HCT116 (cell line): ENCODE measurements around the gene HOMER2. TPM values are rescaled to one million over a fixed set of nuclear protein-coding genes. Genes with fewer than 3 reads are reported as not detected.

ENCODE experiments used
- ATAC-seq: fragments of 200-7000 bp; cut with Tn5 transposase; 2 replicates; pipeline ENCODE4 v1.9.1; 2020; ENCODE audit warnings: mild to moderate bottlenecking, moderate library complexity
- BruUV-seq: library from RNA; stranded (reverse); fragments of 400-500 nt; replicated peaks from 2 replicates; lab custom pipeline; 2021; lab: Mats Ljungman, UMichigan
- CTCF ChIA-PET: fragments of 300-600 bp; sonication (Branson Sonifier 250); formaldehyde crosslinking; loops from one replicate; lab custom pipeline; 2021; ENCODE audit warnings: antibody characterized with exemption; lab: Charles Lee
- POLR2A ChIA-PET: fragments of 300-600, 350-600 bp; sonication (Branson Sonifier 250); formaldehyde crosslinking; loops from one replicate; lab custom pipeline; 2021; ENCODE audit warnings: antibody characterized with exemption; lab: Charles Lee
- RAD21 ChIA-PET, 2 experiments: fragments of 300-600 bp; sonication (Branson Sonifier 250); formaldehyde crosslinking; loops; one replicate each; lab custom pipeline; 2023; ENCODE audit warnings: low total read pairs in 2 of 2; ENCODE audit not compliant: uncharacterized antibody in 2 of 2, unreplicated experiment in 2 of 2, low non-redundant PET in 1 of 2; lab: Charles Lee
- DNase-seq: peaks from one replicate; pipeline ENCODE4 v3.0.0-alpha.2; 2010; ENCODE audit warnings: low read depth, low spot score
- H2AFZ ChIP-seq: fragments of 200-600 bp; shearing (Covaris generic), sonication (generic); 2 replicates; pipeline ENCODE4 v1.6.1; 2017; ENCODE audit warnings: low read depth, mixed run types, mixed read lengths, antibody characterized with exemption, low read length; ENCODE audit not compliant: poor library complexity, severe bottlenecking
- H3K27ac ChIP-seq: 2 replicates; pipeline ENCODE4 v1.5.1; 2012; ENCODE audit warnings: low read depth, low read length
- H3K27me3 ChIP-seq: fragments of 200-600 bp; sonication (generic); 2 replicates; pipeline ENCODE4 v1.6.1; 2016; ENCODE audit warnings: mixed run types, low read length, mixed read lengths; ENCODE audit not compliant: insufficient read depth
- H3K36me3 ChIP-seq, 2 experiments: fragments of 200-500 bp in 1 of 2; fragments of 200-600 bp in 1 of 2; sonication (Bioruptor generic) in 1 of 2; sonication (generic) in 1 of 2; 2 replicates each; pipeline versions ENCODE4 v1.5.1 to v1.6.1; 2014 to 2016; ENCODE audit warnings: low read length in 2 of 2, inconsistent platforms in 1 of 2, mixed read lengths in 1 of 2, mixed run types in 1 of 2; ENCODE audit not compliant: insufficient read depth in 2 of 2, control insufficient read depth in 1 of 2
- H3K4me1 ChIP-seq, 2 experiments: fragments of 200-600 bp in 1 of 2; sonication (generic) in 1 of 2; 2 replicates each; pipeline versions ENCODE4 v1.5.1 to v1.6.1; 2012 to 2017; ENCODE audit warnings: low read length in 2 of 2, inconsistent platforms in 1 of 2, mild to moderate bottlenecking in 1 of 2, mixed read lengths in 1 of 2, mixed run types in 1 of 2, moderate library complexity in 1 of 2; ENCODE audit not compliant: insufficient read depth in 2 of 2, control insufficient read depth in 1 of 2
- H3K4me2 ChIP-seq: fragments of 200-600 bp; sonication (generic); 2 replicates; pipeline ENCODE4 v1.6.1; 2017; ENCODE audit warnings: mixed run types, low read length, mixed read lengths
- H3K4me3 ChIP-seq, 2 experiments: fragments of 200-600 bp in 1 of 2; sonication (generic) in 1 of 2; replicated peaks in 1 of 2; 2 replicates each; pipeline ENCODE4 v1.5.1; 2011 to 2016; ENCODE audit warnings: low read length in 2 of 2, control low read depth in 1 of 2, low read depth in 1 of 2, mild to moderate bottlenecking in 1 of 2, mixed read lengths in 1 of 2, mixed run types in 1 of 2
- H3K79me2 ChIP-seq: fragments of 200-600 bp; sonication (generic); 2 replicates; pipeline ENCODE4 v1.6.1; 2017; ENCODE audit warnings: mild to moderate bottlenecking, mixed run types, low read length, moderate library complexity, mixed read lengths; ENCODE audit not compliant: insufficient read depth
- H3K9ac ChIP-seq: fragments of 200-600 bp; sonication (generic); 2 replicates; pipeline ENCODE4 v1.6.1; 2016; ENCODE audit warnings: low read length, mixed read lengths
- H3K9me2 ChIP-seq: fragments of 200-600 bp; sonication (generic), shearing (Covaris generic); 2 replicates; pipeline ENCODE4 v1.6.1; 2017; ENCODE audit warnings: mixed run types, mild to moderate bottlenecking, moderate library complexity; ENCODE audit not compliant: insufficient read depth
- H3K9me3 ChIP-seq, 2 experiments: fragments of 200-500 bp in 1 of 2; fragments of 200-600 bp in 1 of 2; sonication (Bioruptor generic) in 1 of 2; sonication (generic) in 1 of 2; 2 replicates each; pipeline ENCODE4 v1.6.1; 2014 to 2017; ENCODE audit warnings: low read length in 2 of 2, mixed read lengths in 2 of 2, inconsistent platforms in 1 of 2, low read depth in 1 of 2, mild to moderate bottlenecking in 1 of 2, mixed run types in 1 of 2, moderate library complexity in 1 of 2; ENCODE audit not compliant: control insufficient read depth in 1 of 2, insufficient read depth in 1 of 2
- H4K20me1 ChIP-seq: fragments of 200-600 bp; sonication (generic), shearing (Covaris generic); 2 replicates; pipeline ENCODE4 v1.6.1; 2017; ENCODE audit warnings: mixed run types, mild to moderate bottlenecking, moderate library complexity; ENCODE audit not compliant: insufficient read depth
- ATF3 ChIP-seq: IDR thresholded peaks from 2 replicates; pipeline ENCODE4 v1.6.1; 2012
- CEBPB ChIP-seq: IDR thresholded peaks from 2 replicates; pipeline ENCODE4 v1.6.1; 2012; ENCODE audit warnings: low read depth
- EZH2phosphoT487 ChIP-seq: fragments of 200-600 bp; IDR thresholded peaks from 2 replicates; pipeline ENCODE4 v1.6.1; 2018; ENCODE audit warnings: antibody characterized with exemption, borderline replicate concordance
- JUND ChIP-seq: IDR thresholded peaks from 2 replicates; pipeline ENCODE4 v1.6.1; 2012
- SP1 ChIP-seq: IDR thresholded peaks from 2 replicates; pipeline ENCODE4 v1.6.1; 2012; ENCODE audit warnings: low read depth
- TCF7L2 ChIP-seq: IDR thresholded peaks from 2 replicates; pipeline ENCODE4 v1.7.0; 2011; ENCODE audit warnings: borderline replicate concordance, inconsistent platforms; ENCODE audit not compliant: insufficient read depth, insufficient read length; ENCODE audit errors: extremely low read depth
- YY1 ChIP-seq: IDR thresholded peaks from 2 replicates; pipeline ENCODE4 v1.6.1; 2011; ENCODE audit warnings: low read length, low read depth, moderate library complexity, mild to moderate bottlenecking; ENCODE audit not compliant: insufficient replicate concordance; ENCODE audit errors: extremely low read depth
- ZNF274 ChIP-seq: fragments of 200-500 bp; sonication (Bioruptor generic); IDR thresholded peaks from 2 replicates; pipeline ENCODE4 v1.6.1; 2014; ENCODE audit warnings: mild to moderate bottlenecking, low read depth, low read length, inconsistent platforms
- intact Hi-C: fragments of 100-400 bp; cut with micrococcal nuclease; formaldehyde crosslinking; loops from 2 replicates; pipeline ENCODE4 v1.10.0; 2022
- total RNA-seq: library from RNA; stranded (reverse); gene quantifications from one replicate; pipeline ENCODE4 v1.2.1, GENCODE V29; 2021; ENCODE audit not compliant: unreplicated experiment
- TF ChIP-seq, protein P1 (sequence below): IDR thresholded peaks from 2 replicates; pipeline ENCODE4 v1.6.1; 2011; ENCODE audit warnings: mild to moderate bottlenecking, low read length, moderate library complexity; ENCODE audit not compliant: insufficient replicate concordance; ENCODE audit errors: extremely low read depth
- TF ChIP-seq, protein P2 (sequence below), 3 experiments: fragments of 200-600 bp in 1 of 3; sonication (generic) in 1 of 3; IDR thresholded peaks in 2 of 3; conservative IDR thresholded peaks in 1 of 3; 2 replicates each; pipeline ENCODE4 v1.5.1; 2012 to 2017; ENCODE audit warnings: low read depth in 2 of 3, low read length in 2 of 3, antibody characterized with exemption in 1 of 3, borderline replicate concordance in 1 of 3, control low read depth in 1 of 3, mild to moderate bottlenecking in 1 of 3, mixed read lengths in 1 of 3, mixed run types in 1 of 3, moderate library complexity in 1 of 3; ENCODE audit not compliant: insufficient read depth in 1 of 3

HOMER2 gene
- total RNA-seq, 1 experiment from 2014 or later: 3.9 TPM

GRCh38 chr15:82904574-82904973 lies 47.9 kb downstream of the HOMER2 start:
- intact Hi-C loops: no loop called here
- TF ChIP-seq ZNF274 (no peak), CEBPB (no peak)
- no peak overlapping the region for H3K9ac ChIP-seq
- RAD21 ChIA-PET: no interaction called here
- POLR2A ChIA-PET: no interaction called here
- DNase-seq (no peak), ATAC-seq (no peak)
- no peaks in the 10 kb centered on the region for H3K79me2 ChIP-seq
- CTCF ChIA-PET: no interaction called here
- no peaks in the 10 kb centered on the region for H3K36me3 ChIP-seq
- H3K27ac ChIP-seq: no peak overlapping the region
- no peaks in the 10 kb centered on the region for H3K27me3 ChIP-seq
- no peaks in the 10 kb centered on the region for H3K9me2 ChIP-seq
- H3K4me2 ChIP-seq: no peak overlapping the region
- no TSS peak for BruUV-seq
- H3K4me1 ChIP-seq: no peaks in the 10 kb centered on the region; a peak in 1 of 4 replicates
- peaks cover 4 to 8% of the 10 kb centered on the region in 2 experiments; a peak in 1 of 4 replicates for H3K9me3 ChIP-seq
- no peaks in the 10 kb centered on the region for H4K20me1 ChIP-seq
- H3K4me3 ChIP-seq: no peak overlapping the region
- no peak overlapping the region for H2AFZ ChIP-seq

- RAD21 ChIA-PET: no interaction called here
- Histone ChIP-seq H3K27ac (no peak overlapping the region), H3K9me3 (0 out of 4 replicates have a peak, but pooled peaks cover 0 to 2% of the 10 kb centered on the region in 2 experiments), H3K27me3 (no peaks in the 10 kb centered on the region), H3K4me3 (no peak overlapping the region), H3K9me2 (no peaks in the 10 kb centered on the region), H3K4me1 (no peaks in the 10 kb centered on the region), H3K79me2 (no peaks in the 10 kb centered on the region), H4K20me1 (no peaks in the 10 kb centered on the region), H3K9ac (no peak overlapping the region), H3K4me2 (no peak overlapping the region), H2AFZ (no peak overlapping the region), H3K36me3 (no peaks in the 10 kb centered on the region)
- intact Hi-C loops: no loop called here
- ATAC-seq (no peak), DNase-seq (no peak)
- no peak for TF ChIP-seq YY1
- TF ChIP-seq, protein P1, sequence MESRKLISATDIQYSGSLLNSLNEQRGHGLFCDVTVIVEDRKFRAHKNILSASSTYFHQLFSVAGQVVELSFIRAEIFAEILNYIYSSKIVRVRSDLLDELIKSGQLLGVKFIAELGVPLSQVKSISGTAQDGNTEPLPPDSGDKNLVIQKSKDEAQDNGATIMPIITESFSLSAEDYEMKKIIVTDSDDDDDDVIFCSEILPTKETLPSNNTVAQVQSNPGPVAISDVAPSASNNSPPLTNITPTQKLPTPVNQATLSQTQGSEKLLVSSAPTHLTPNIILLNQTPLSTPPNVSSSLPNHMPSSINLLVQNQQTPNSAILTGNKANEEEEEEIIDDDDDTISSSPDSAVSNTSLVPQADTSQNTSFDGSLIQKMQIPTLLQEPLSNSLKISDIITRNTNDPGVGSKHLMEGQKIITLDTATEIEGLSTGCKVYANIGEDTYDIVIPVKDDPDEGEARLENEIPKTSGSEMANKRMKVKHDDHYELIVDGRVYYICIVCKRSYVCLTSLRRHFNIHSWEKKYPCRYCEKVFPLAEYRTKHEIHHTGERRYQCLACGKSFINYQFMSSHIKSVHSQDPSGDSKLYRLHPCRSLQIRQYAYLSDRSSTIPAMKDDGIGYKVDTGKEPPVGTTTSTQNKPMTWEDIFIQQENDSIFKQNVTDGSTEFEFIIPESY: no peak
- no peak for TF ChIP-seq ATF3
- TF ChIP-seq EZH2phosphoT487: no peak
- TF ChIP-seq TCF7L2: no peak
- no peak for TF ChIP-seq SP1
- TF ChIP-seq, protein P2, sequence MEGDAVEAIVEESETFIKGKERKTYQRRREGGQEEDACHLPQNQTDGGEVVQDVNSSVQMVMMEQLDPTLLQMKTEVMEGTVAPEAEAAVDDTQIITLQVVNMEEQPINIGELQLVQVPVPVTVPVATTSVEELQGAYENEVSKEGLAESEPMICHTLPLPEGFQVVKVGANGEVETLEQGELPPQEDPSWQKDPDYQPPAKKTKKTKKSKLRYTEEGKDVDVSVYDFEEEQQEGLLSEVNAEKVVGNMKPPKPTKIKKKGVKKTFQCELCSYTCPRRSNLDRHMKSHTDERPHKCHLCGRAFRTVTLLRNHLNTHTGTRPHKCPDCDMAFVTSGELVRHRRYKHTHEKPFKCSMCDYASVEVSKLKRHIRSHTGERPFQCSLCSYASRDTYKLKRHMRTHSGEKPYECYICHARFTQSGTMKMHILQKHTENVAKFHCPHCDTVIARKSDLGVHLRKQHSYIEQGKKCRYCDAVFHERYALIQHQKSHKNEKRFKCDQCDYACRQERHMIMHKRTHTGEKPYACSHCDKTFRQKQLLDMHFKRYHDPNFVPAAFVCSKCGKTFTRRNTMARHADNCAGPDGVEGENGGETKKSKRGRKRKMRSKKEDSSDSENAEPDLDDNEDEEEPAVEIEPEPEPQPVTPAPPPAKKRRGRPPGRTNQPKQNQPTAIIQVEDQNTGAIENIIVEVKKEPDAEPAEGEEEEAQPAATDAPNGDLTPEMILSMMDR (IDR thresholded peaks at IDR 0.05 in 2 of 3, conservative IDR thresholded peaks at IDR 0.05 in 1 of 3; ENCODE audit: borderline replicate concordance in 1 of 3, insufficient read depth in 1 of 3, low read depth in 2 of 3, low read length in 2 of 3): no peak
- no peak for TF ChIP-seq JUND
- POLR2A ChIA-PET: no interaction called here
- CTCF ChIA-PET: no interaction called here
- BruUV-seq: no TSS peak
These were observed 49.0 kb downstream of the HOMER2 start for GRCh38 chr15:82903511-82903910.
